T-cell (primary cell): ENCODE results near the gene ITGBL1. TPM values are rescaled to one million over a fixed set of nuclear protein-coding genes. Genes with fewer than 3 reads are reported as not detected.

Experiments used
- ATAC-seq, 4 experiments: fragments of 200-7000 bp in 3 of 4; fragments of 150-1000 bp in 1 of 4; cut with Tn5 transposase; replicated peaks in 1 of 4; 1 replicate in 3 of 4; 2 replicates in 1 of 4; pipeline ENCODE4 v1.10.0; 2021; ENCODE audit warnings: moderate library complexity in 3 of 4, mild to moderate bottlenecking in 2 of 4, moderate number of reproducible peaks in 1 of 4
- CTCF ChIA-PET, 2 donors: fragments of 300-600 bp; sonication (Branson Sonifier 250); formaldehyde crosslinking; loops; one replicate each; lab custom pipeline; 2022; ENCODE audit warnings: antibody characterized with exemption in 2 of 2; lab: Charles Lee
- POLR2A ChIA-PET, 2 donors: fragments of 300-600 bp; sonication (Branson Sonifier 250); formaldehyde crosslinking; loops; one replicate each; lab custom pipeline; 2022; ENCODE audit warnings: antibody characterized with exemption in 2 of 2; lab: Charles Lee
- DNase-seq, 35 experiments: peaks; one replicate each; pipeline versions ENCODE4 v3.0.0 to v3.0.0-alpha.2; 2013 to 2023
- H3K27ac ChIP-seq: one replicate; pipeline ENCODE4 v1.5.1; 2013; ENCODE audit warnings: low read length
- H3K27me3 ChIP-seq, 2 experiments: replicated peaks in 1 of 2; 1 replicate in 1 of 2; 2 replicates in 1 of 2; pipeline versions ENCODE4 v1.6.1 to v1.7.0; 2013; ENCODE audit warnings: low read length in 1 of 2, mixed read lengths in 1 of 2; ENCODE audit not compliant: control insufficient read depth in 2 of 2, insufficient read depth in 2 of 2; ENCODE audit errors: extremely low read depth in 1 of 2
- H3K36me3 ChIP-seq, 2 donors: 1 replicate in 1 of 2; 2 replicates in 1 of 2; pipeline versions ENCODE4 v1.6.1 to v1.7.0; 2013; ENCODE audit warnings: low read length in 1 of 2; ENCODE audit not compliant: control insufficient read depth in 2 of 2, insufficient read depth in 1 of 2; ENCODE audit errors: extremely low read depth in 1 of 2
- H3K4me1 ChIP-seq, 2 experiments: 1 replicate in 1 of 2; 2 replicates in 1 of 2; pipeline versions ENCODE4 v1.6.1 to v1.7.0; 2013; ENCODE audit warnings: low read length in 2 of 2, mixed read lengths in 1 of 2; ENCODE audit not compliant: insufficient read depth in 2 of 2, control insufficient read depth in 1 of 2; ENCODE audit errors: extremely low read depth in 1 of 2
- H3K4me3 ChIP-seq, 2 donors: 1 replicate in 1 of 2; 2 replicates in 1 of 2; pipeline versions ENCODE4 v1.5.1 to v1.7.0; 2013; ENCODE audit warnings: mild to moderate bottlenecking in 2 of 2, low read length in 1 of 2, moderate library complexity in 1 of 2; ENCODE audit not compliant: control insufficient read depth in 1 of 2; ENCODE audit errors: extremely low read depth in 1 of 2
- H3K9me3 ChIP-seq: 2 replicates; pipeline ENCODE4 v1.7.0; 2013
- H3K27ac Mint-ChIP-seq, 2 donors: one replicate each; pipeline ENCODE4 v1.8.0; 2020 to 2021; ENCODE audit warnings: mild to moderate bottlenecking in 2 of 2, mixed read lengths in 2 of 2
- H3K27me3 Mint-ChIP-seq, 2 donors: one replicate each; pipeline ENCODE4 v1.8.0; 2021 to 2022; ENCODE audit warnings: mixed read lengths in 2 of 2
- H3K36me3 Mint-ChIP-seq: one replicate; pipeline ENCODE4 v1.8.0; 2021; ENCODE audit warnings: mixed read lengths
- H3K4me1 Mint-ChIP-seq, 3 donors: one replicate each; pipeline ENCODE4 v1.8.0; 2020 to 2022; ENCODE audit warnings: mixed read lengths in 3 of 3, mild to moderate bottlenecking in 1 of 3
- H3K4me3 Mint-ChIP-seq, 3 donors: one replicate each; pipeline ENCODE4 v1.8.0; 2020 to 2022; ENCODE audit warnings: mild to moderate bottlenecking in 3 of 3, mixed read lengths in 3 of 3, moderate library complexity in 3 of 3
- H3K9me3 Mint-ChIP-seq, 3 donors: one replicate each; pipeline ENCODE4 v1.8.0; 2020 to 2022; ENCODE audit warnings: mixed read lengths in 3 of 3
- whole genome bisulfite sequencing: methylation state at CpG from one replicate; pipeline ENCODE4 v1.1.5; 2013; ENCODE audit warnings: missing lambda C conversion rate; ENCODE audit not compliant: insufficient coverage; 5-methylcytosine and 5-hydroxymethylcytosine counted together
- total RNA-seq, 35 experiments: library from RNA in 6 of 35; stranded (reverse) in 6 of 35; fragments of 120-200 nt in 1 of 35; gene quantifications; one replicate each; pipeline versions ENCODE4 v1.2.1 to v1.2.4 and lab custom pipeline; 2013 to 2026

The ITGBL1 gene
- total RNA-seq, 5 donors from 2014 or later (not counting 1 experiment from before 2014, with no cell fraction given), result not detected

DNA sequence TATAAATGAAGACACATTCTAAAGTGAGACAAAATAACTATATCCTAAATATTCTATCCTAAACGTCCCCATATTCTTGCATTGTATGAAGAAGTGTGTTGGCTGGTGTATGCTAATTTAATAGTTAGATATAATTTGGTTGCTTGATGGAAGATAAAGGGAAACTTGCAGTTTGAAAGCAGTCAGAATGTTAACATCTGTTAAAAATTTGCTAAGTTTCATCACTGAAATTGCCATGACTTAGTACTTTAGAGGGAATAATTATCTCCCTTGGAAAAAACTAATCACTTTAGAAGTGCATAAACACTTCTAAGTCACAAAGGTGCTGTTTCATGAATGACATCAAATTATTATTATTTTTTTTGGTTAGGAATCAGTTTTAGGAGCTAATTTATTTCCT, 61.6 kb downstream of the ITGBL1 start:
- Mint-ChIP-seq H3K9me3 (no peaks in the 10 kb centered on the region), H3K27ac (no peak overlapping the region), H3K4me1 (peaks cover 6 to 9% (median 6%) of the 10 kb centered on the region in 3 donors), H3K4me3 (no peak overlapping the region), H3K27me3 (peaks cover 3 to 12% of the 10 kb centered on the region in 2 donors), H3K36me3 (no peaks in the 10 kb centered on the region)
- no peaks in the 10 kb centered on the region for H3K4me1 ChIP-seq
- H3K27ac ChIP-seq, result no peak overlapping the region
- H3K4me3 ChIP-seq, result no peak overlapping the region
- DNase-seq, result no peak
- POLR2A ChIA-PET, result no interaction called here
- ATAC-seq, result no peak
- H3K36me3 ChIP-seq, result no peaks in the 10 kb centered on the region
- no CpG with 5 or more reads among the region's 1 CpG for WGBS
- CTCF ChIA-PET, result interaction anchor here in 1 of 2 donors (0.7 to 3.4 kb wide), 2 partner anchors 243 to 369 kb away, joined by 4 to 31 read pairs; no protein-coding TSS in a partner anchor
- H3K9me3 ChIP-seq, result no peaks in the 10 kb centered on the region
- H3K27me3 ChIP-seq, result no peaks in the 10 kb centered on the region

DNA sequence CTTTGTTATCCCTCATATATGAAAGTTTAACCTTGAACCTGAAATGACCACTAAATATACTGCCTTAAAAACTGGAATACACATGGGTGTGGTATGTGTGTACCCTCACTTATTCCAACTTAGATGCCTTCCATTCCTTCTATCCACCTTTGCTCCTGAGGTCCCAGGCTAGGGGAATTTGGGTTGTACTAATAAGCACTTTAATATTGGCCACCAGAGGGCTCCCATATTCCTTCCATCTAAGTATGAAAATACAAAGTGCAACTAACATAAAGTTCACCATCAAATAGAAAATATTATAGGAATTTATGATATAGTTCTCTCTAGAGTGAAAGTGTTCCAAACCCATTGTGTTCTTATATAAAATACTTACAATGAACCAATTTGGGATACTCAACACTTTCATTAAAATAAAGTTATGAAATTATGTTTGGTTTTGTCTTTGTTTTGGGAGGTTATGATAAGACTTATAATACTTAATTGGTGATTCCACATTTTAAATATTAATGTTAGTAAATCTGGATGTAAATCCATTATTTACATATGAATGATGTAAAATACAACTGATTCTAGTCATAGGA, 62.3 kb downstream of the ITGBL1 start:
- DNase-seq (peak in 9 of 35 experiments; percentile 3 to 65 (median 13)), ATAC-seq (no peak)
- Mint-ChIP-seq H3K4me3 (no peak overlapping the region), H3K9me3 (no peaks in the 10 kb centered on the region), H3K27ac (no peak overlapping the region), H3K36me3 (no peaks in the 10 kb centered on the region), H3K27me3 (peaks cover 3 to 11% of the 10 kb centered on the region in 2 donors), H3K4me1 (peaks cover 6 to 11% (median 8%) of the 10 kb centered on the region in 3 donors)
- no peaks in the 10 kb centered on the region for H3K9me3 ChIP-seq
- H3K27me3 ChIP-seq, result no peaks in the 10 kb centered on the region
- POLR2A ChIA-PET, result interaction anchor here in 1 of 2 donors (0.5 to 0.6 kb wide), 2 partner anchors 436 to 1043 kb away, joined by 4 to 14 read pairs; no protein-coding TSS in a partner anchor
- no peak overlapping the region for H3K27ac ChIP-seq
- CTCF ChIA-PET, result interaction anchor here (0.6 to 3.4 kb wide), 4 partner anchors 242 to 1041 kb away, joined by 3 to 31 read pairs (median 9); no protein-coding TSS in a partner anchor
- H3K36me3 ChIP-seq, result no peaks in the 10 kb centered on the region
- H3K4me1 ChIP-seq, result no peaks in the 10 kb centered on the region
- H3K4me3 ChIP-seq, result no peak overlapping the region

DNA sequence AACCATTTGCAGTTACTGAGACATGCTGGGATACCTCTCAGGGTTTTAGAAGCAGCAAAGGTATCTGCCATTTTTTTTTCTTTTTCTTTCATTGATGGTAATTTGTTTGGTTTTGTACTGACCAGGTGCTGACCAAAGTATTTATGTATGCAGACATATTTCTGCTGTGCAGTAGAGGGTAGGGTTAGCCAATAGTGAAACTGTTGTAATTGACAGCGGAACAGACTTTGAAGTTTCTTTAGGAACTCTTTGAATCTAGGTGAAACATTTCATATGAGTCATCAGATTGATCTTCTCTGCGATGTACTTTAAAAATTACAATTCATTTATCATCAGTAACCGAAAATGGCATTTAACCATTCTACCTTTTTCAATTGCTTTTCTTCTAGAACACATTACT, 63.0 kb downstream of the ITGBL1 start:
- H3K4me1 Mint-ChIP-seq, result peaks cover 9 to 18% (median 13%) of the 10 kb centered on the region in 3 donors

DNA sequence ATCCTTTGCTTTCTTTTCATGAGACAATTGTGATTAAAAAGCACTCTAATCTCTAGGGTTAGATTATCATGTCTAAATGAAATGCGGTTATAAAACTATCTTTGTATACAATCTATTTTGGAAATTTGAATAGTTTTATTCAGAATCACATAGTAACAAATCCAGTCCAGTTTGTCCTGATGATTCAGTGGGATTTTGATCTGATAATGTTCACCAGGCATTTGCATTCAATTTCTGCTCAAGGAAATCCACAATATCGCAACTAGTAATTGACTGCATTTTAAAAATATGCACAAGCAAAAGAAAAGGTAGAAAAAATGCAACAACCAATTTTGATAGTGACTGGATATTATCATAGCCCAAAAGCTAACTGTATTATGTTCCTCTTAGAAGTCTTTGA, 63.8 kb downstream of the ITGBL1 start:
- POLR2A ChIA-PET, result no interaction called here
- WGBS, result no CpG with 5 or more reads among the region's 2 CpGs
- H3K4me1 ChIP-seq, result peaks cover 0 to 7% of the 10 kb centered on the region in 2 experiments
- no peaks in the 10 kb centered on the region for H3K9me3 ChIP-seq
- peaks cover 17 to 26% (median 21%) of the 10 kb centered on the region in 3 donors for H3K4me1 Mint-ChIP-seq
- no peaks in the 10 kb centered on the region for H3K27me3 ChIP-seq
- ATAC-seq, result no peak
- no peaks in the 10 kb centered on the region for H3K36me3 ChIP-seq
- peaks cover 3 to 8% of the 10 kb centered on the region in 2 donors for H3K27me3 Mint-ChIP-seq
- no peak overlapping the region for H3K4me3 Mint-ChIP-seq
- H3K9me3 Mint-ChIP-seq, result no peaks in the 10 kb centered on the region
- no peak for DNase-seq
- no peak overlapping the region for H3K27ac ChIP-seq
- H3K36me3 Mint-ChIP-seq, result no peaks in the 10 kb centered on the region
- CTCF ChIA-PET, result interaction anchor here (0.7 to 3.4 kb wide), 3 partner anchors 241 to 1040 kb away, joined by 3 to 31 read pairs (median 15); no protein-coding TSS in a partner anchor
- H3K4me3 ChIP-seq, result no peak overlapping the region
- no peak overlapping the region for H3K27ac Mint-ChIP-seq

More for the DNA sequence above, 63.0 kb downstream of the ITGBL1 start:
- Histone ChIP-seq H3K36me3 (no peaks in the 10 kb centered on the region), H3K4me1 (peaks cover 0 to 2% of the 10 kb centered on the region in 2 experiments), H3K9me3 (no peaks in the 10 kb centered on the region), H3K27me3 (no peaks in the 10 kb centered on the region), H3K4me3 (no peak overlapping the region), H3K27ac (no peak overlapping the region)
- H3K4me3 Mint-ChIP-seq, result no peak overlapping the region
- peak in 1 of 35 experiments; percentile 1 for DNase-seq
- ChIA-PET CTCF (interaction anchor here in 1 of 2 donors (2.9 to 3.4 kb wide), 2 partner anchors 242 to 1041 kb away, joined by 15 to 31 read pairs; no protein-coding TSS in a partner anchor), POLR2A (no interaction called here)
- H3K36me3 Mint-ChIP-seq, result no peaks in the 10 kb centered on the region
- no CpG with 5 or more reads among the region's 3 CpGs for WGBS
- no peak for ATAC-seq
- no peaks in the 10 kb centered on the region for H3K9me3 Mint-ChIP-seq
- peaks cover 3 to 8% of the 10 kb centered on the region in 2 donors for H3K27me3 Mint-ChIP-seq
- H3K27ac Mint-ChIP-seq, result no peak overlapping the region

DNA sequence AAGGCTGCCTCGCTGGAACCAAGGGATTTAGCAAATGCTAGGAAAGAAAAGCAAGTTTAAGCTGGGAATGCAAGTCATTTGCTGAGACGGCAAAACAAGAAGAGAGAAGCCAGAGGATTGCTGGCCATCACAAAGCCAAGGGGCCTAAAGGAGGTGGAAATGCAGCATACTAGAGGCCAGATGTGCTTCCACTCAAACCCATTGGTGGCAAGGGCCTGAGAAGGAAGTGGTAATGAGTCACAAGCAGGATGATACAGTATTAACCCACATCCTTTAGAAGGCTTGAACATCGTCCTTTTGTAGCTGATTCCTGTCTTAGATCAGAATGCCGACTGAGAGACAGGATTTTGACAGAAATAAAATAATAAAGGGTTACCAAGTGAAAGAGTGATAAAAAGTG, 68.2 kb downstream of the ITGBL1 start:
- Histone ChIP-seq H3K9me3 (no peaks in the 10 kb centered on the region), H3K36me3 (no peaks in the 10 kb centered on the region), H3K4me3 (no peak overlapping the region), H3K27me3 (no peaks in the 10 kb centered on the region), H3K4me1 (peaks cover 0 to 13% of the 10 kb centered on the region in 2 experiments), H3K27ac (peak overlapping the region; percentile 22)
- peak; percentile 55 to 96 (median 84) for ATAC-seq
- H3K27ac Mint-ChIP-seq, result peak overlapping the region; percentile 73 to 79
- H3K36me3 Mint-ChIP-seq, result no peaks in the 10 kb centered on the region
- peaks cover 18 to 33% (median 24%) of the 10 kb centered on the region in 3 donors for H3K4me1 Mint-ChIP-seq
- 33% methylated on average over 2 of the region's 4 CpGs for WGBS
- ChIA-PET POLR2A (no interaction called here), CTCF (interaction anchor here in 1 of 2 donors (0.7 kb wide), 1 partner anchor 237 kb away, joined by 4 read pairs; no protein-coding TSS in a partner anchor)
- no peaks in the 10 kb centered on the region for H3K9me3 Mint-ChIP-seq
- no peaks in the 10 kb centered on the region for H3K27me3 Mint-ChIP-seq
- H3K4me3 Mint-ChIP-seq, result peak overlapping the region in 1 of 3 donors; percentile 5
- peak in 5 of 35 experiments; percentile 0 to 49 (median 3) for DNase-seq

DNA sequence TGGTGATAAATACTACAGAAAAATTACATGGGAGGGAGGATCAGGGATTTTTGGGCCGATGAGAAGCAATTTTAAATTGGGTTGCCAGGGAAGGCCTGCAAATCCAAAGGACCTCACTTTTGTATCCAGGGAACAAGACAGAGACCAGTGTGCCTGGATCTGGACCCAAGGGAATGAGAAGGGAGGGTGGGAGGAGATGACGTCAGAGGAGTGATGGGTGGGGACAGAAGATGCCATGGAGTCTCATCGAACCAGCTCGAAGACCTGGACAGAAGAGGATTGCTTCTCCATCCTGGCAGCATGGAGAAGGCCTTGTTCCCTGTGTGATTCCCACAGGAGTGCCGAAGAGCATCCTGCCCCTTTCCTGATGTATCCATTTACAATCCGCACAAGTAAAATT, 68.9 kb downstream of the ITGBL1 start:
- Mint-ChIP-seq H3K27ac (peak overlapping the region; percentile 73 to 79), H3K36me3 (no peaks in the 10 kb centered on the region), H3K27me3 (no peaks in the 10 kb centered on the region), H3K9me3 (no peaks in the 10 kb centered on the region), H3K4me3 (no peak overlapping the region), H3K4me1 (peaks cover 17 to 30% (median 24%) of the 10 kb centered on the region in 3 donors)
- 90% methylated on average over 3 of the region's 6 CpGs for WGBS
- no peak for ATAC-seq
- CTCF ChIA-PET, result interaction anchor here in 1 of 2 donors (0.7 kb wide), 1 partner anchor 237 kb away, joined by 4 read pairs; no protein-coding TSS in a partner anchor
- POLR2A ChIA-PET, result no interaction called here
- H3K36me3 ChIP-seq, result no peaks in the 10 kb centered on the region
- no peaks in the 10 kb centered on the region for H3K9me3 ChIP-seq
- no peak overlapping the region for H3K4me3 ChIP-seq
- no peaks in the 10 kb centered on the region for H3K27me3 ChIP-seq
- H3K27ac ChIP-seq, result peak overlapping the region; percentile 22
- H3K4me1 ChIP-seq, result peaks cover 0 to 13% of the 10 kb centered on the region in 2 experiments
- DNase-seq, result no peak
